ENCODE results near the gene ZFP36L2. TPM values are rescaled to one million over a fixed set of nuclear protein-coding genes. Genes with fewer than 3 reads are reported as not detected.

Gene ZFP36L2
- total and polyA plus RNA-seq, 9 of the 15 experiments (the other 6 are each of a cell fraction or from before 2014, with no cell fraction given), result 4.1 to 60.6 (median 20.3) TPM

DNA sequence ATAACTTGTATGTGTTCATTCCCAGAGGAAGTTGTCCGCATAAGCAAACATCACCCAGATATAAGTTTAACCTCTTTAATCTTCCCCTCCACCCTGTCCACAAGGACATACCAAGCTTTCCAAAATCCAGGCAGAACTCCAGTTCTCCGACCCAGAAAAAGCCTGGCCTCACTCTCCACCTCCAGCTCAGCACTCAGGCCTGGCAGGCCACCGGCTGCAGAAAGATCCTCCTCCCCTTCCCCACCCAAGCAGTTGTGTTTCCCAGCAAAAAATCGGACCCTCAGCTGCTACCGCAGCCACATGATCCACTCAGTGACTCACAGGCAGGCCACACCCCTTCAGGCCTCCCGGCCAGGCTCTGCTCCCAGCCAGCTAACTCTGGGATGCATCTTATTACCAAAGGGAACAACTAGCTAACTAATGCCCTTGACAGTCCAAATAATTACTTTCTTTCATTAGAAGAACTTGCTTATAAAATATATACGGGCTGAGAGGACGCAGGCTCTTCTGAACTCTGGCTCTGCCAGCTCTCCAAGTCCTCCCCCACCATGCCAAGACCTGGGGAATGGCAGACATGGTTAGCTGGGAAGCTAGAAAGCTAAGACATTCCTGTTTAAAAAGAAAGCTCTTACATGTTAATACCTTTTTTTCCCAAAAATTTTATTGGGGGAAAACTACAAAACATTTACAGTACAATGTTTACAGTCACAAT lies 4.5 kb downstream of the ZFP36L2 start (continued):
- TF ChIP-seq, protein P1, sequence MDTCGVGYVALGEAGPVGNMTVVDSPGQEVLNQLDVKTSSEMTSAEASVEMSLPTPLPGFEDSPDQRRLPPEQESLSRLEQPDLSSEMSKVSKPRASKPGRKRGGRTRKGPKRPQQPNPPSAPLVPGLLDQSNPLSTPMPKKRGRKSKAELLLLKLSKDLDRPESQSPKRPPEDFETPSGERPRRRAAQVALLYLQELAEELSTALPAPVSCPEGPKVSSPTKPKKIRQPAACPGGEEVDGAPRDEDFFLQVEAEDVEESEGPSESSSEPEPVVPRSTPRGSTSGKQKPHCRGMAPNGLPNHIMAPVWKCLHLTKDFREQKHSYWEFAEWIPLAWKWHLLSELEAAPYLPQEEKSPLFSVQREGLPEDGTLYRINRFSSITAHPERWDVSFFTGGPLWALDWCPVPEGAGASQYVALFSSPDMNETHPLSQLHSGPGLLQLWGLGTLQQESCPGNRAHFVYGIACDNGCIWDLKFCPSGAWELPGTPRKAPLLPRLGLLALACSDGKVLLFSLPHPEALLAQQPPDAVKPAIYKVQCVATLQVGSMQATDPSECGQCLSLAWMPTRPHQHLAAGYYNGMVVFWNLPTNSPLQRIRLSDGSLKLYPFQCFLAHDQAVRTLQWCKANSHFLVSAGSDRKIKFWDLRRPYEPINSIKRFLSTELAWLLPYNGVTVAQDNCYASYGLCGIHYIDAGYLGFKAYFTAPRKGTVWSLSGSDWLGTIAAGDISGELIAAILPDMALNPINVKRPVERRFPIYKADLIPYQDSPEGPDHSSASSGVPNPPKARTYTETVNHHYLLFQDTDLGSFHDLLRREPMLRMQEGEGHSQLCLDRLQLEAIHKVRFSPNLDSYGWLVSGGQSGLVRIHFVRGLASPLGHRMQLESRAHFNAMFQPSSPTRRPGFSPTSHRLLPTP (IDR thresholded peaks at IDR 0.05; ENCODE audit: borderline replicate concordance, extremely low read depth, insufficient read length), result no peak
- peak; percentile 63 for TF ChIP-seq ATF7 (IDR thresholded peaks at IDR 0.05)
- TF ChIP-seq MEF2D (tag; conservative IDR thresholded peaks at IDR 0.05; ENCODE audit: low read depth), result no peak
- TF ChIP-seq SP1 (CRISPR knock-in tag; IDR thresholded peaks at IDR 0.05), result peak; percentile 83
- TF ChIP-seq SAFB (IDR thresholded peaks at IDR 0.05; ENCODE audit: borderline replicate concordance, low read depth, low read length), result no peak
- TF ChIP-seq GABPA (tag; conservative IDR thresholded peaks at IDR 0.05; ENCODE audit: low read depth), result peak; percentile 6; the same call in 1 of the 2 replicates
- no peak for TF ChIP-seq GATAD2B (IDR thresholded peaks at IDR 0.05; ENCODE audit: borderline replicate concordance)
- no peak for TF ChIP-seq HMGN3 (IDR thresholded peaks at IDR 0.05; ENCODE audit: borderline replicate concordance, extremely low read depth, insufficient read length, low read depth, low read length)
- TF ChIP-seq RBBP5 (IDR thresholded peaks at IDR 0.05; ENCODE audit: borderline replicate concordance, insufficient read depth, low read length, poor library complexity, severe bottlenecking), result no peak
- no peak for TF ChIP-seq ZNF324 (CRISPR knock-in tag; IDR thresholded peaks at IDR 0.05)
- no peak for TF ChIP-seq ZNF41 (CRISPR knock-in tag; conservative IDR thresholded peaks at IDR 0.05)
- no peak for TF ChIP-seq CBFB (CRISPR knock-in tag; IDR thresholded peaks at IDR 0.05)
- no peak for TF ChIP-seq SREBF1 (IDR thresholded peaks at IDR 0.05; ENCODE audit: borderline replicate concordance, low read depth, low read length)
- no peak for TF ChIP-seq NONO (IDR thresholded peaks at IDR 0.05; ENCODE audit: low read depth in 2 of 2, low read length in 1 of 2)
- peak; percentile 64 for TF ChIP-seq KDM5B (IDR thresholded peaks at IDR 0.05; ENCODE audit: insufficient replicate concordance, low read depth, low read length)
- TF ChIP-seq MCM5 (IDR thresholded peaks at IDR 0.05; ENCODE audit: low read depth), result no peak
- TF ChIP-seq E2F3 (CRISPR knock-in tag; IDR thresholded peaks at IDR 0.05), result no peak
- no peak for TF ChIP-seq FOXJ3 (CRISPR knock-in tag; IDR thresholded peaks at IDR 0.05)
- peak; percentile 73 for TF ChIP-seq CREM (IDR thresholded peaks at IDR 0.05; ENCODE audit: low read depth)
- no peak for TF ChIP-seq ILK (tag; IDR thresholded peaks at IDR 0.05; ENCODE audit: borderline replicate concordance, low read depth)
- TF ChIP-seq STAT5A (IDR thresholded peaks at IDR 0.05; ENCODE audit: borderline replicate concordance, low read length), result no peak
- TF ChIP-seq SMARCC2 (IDR thresholded peaks at IDR 0.05; ENCODE audit: low read depth), result no peak
- TF ChIP-seq ZNF507 (tag; conservative IDR thresholded peaks at IDR 0.05), result no peak
- TF ChIP-seq EHMT2 (IDR thresholded peaks at IDR 0.05), result no peak
- TF ChIP-seq BCOR (IDR thresholded peaks at IDR 0.05), result peak; percentile 21; the same call in 1 of the 2 replicates
- no peak for TF ChIP-seq ZNF77 (CRISPR knock-in tag; IDR thresholded peaks at IDR 0.05)
- TF ChIP-seq TCF7 (IDR thresholded peaks at IDR 0.05; ENCODE audit: borderline replicate concordance), result no peak
- no peak for TF ChIP-seq NCOR1 (IDR thresholded peaks at IDR 0.05)
- no peak for TF ChIP-seq MIER1 (IDR thresholded peaks at IDR 0.05; ENCODE audit: low read depth)
- no peak for TF ChIP-seq ZSCAN29 (IDR thresholded peaks at IDR 0.05)

Data from K562 (cell line).